OCI-LY1 (cell line): ENCODE data around the gene STS.

Experiments used
- H2AFZ ChIP-seq: fragments of 200-600 bp; sonication (generic), shearing (Covaris generic); 2 replicates; pipeline ENCODE4 v1.6.0; 2014; ENCODE audit warnings: antibody characterized with exemption, mild to moderate bottlenecking, low read length
- H3F3A ChIP-seq: fragments of 200-600 bp; sonication (generic), shearing (Covaris generic); 2 replicates; pipeline ENCODE4 v1.6.0; 2014; ENCODE audit warnings: mild to moderate bottlenecking, antibody characterized with exemption, low read length, moderate library complexity; ENCODE audit not compliant: insufficient read depth
- H3K27ac ChIP-seq: fragments of 200-600 bp; sonication (generic); 2 replicates; pipeline ENCODE4 v1.5.1; 2014; ENCODE audit warnings: low read length, mixed run types, mild to moderate bottlenecking, low read depth; ENCODE audit not compliant: poor library complexity, severe bottlenecking
- H3K27me3 ChIP-seq: fragments of 200-600 bp; sonication (generic); 2 replicates; pipeline ENCODE4 v1.6.0; 2014; ENCODE audit warnings: antibody characterized with exemption, mild to moderate bottlenecking, low read length, moderate library complexity; ENCODE audit not compliant: insufficient read depth
- H3K36me3 ChIP-seq: fragments of 200-600 bp; sonication (generic); 2 replicates; pipeline ENCODE4 v1.6.1; 2014; ENCODE audit warnings: mild to moderate bottlenecking, antibody characterized with exemption, low read length, moderate library complexity, mixed read lengths; ENCODE audit not compliant: insufficient read depth
- H3K4me1 ChIP-seq: fragments of 200-600 bp; sonication (generic); 2 replicates; pipeline ENCODE4 v1.5.1; 2014; ENCODE audit warnings: mild to moderate bottlenecking, low read length, moderate library complexity; ENCODE audit not compliant: insufficient read depth, severe bottlenecking
- H3K4me2 ChIP-seq: fragments of 200-600 bp; sonication (generic), shearing (Covaris generic); 2 replicates; pipeline ENCODE4 v1.6.1; 2014; ENCODE audit warnings: low read length
- H3K4me3 ChIP-seq: fragments of 200-600 bp; sonication (generic); 2 replicates; pipeline ENCODE4 v1.5.1; 2014; ENCODE audit warnings: low read length, low read depth, mild to moderate bottlenecking, mixed read lengths; ENCODE audit not compliant: poor library complexity, severe bottlenecking
- H3K79me2 ChIP-seq: fragments of 200-600 bp; shearing (Covaris generic); 2 replicates; pipeline ENCODE4 v1.6.1; 2016; ENCODE audit warnings: mixed run types, low read length, mixed read lengths; ENCODE audit not compliant: insufficient read depth
- H3K9ac ChIP-seq: fragments of 200-600 bp; sonication (generic), shearing (Covaris generic); 2 replicates; pipeline ENCODE4 v1.6.1; 2014; ENCODE audit warnings: mild to moderate bottlenecking, low read length, mixed read lengths
- H3K9me2 ChIP-seq: fragments of 200-600 bp; sonication (generic), shearing (Covaris generic); 2 replicates; pipeline ENCODE4 v1.6.1; 2014; ENCODE audit warnings: low read depth, mild to moderate bottlenecking, low read length, mixed read lengths
- H3K9me3 ChIP-seq: fragments of 200-600 bp; shearing (Covaris generic); 2 replicates; pipeline ENCODE4 v1.6.1; 2014; ENCODE audit warnings: low read length, mixed read lengths
- H4K20me1 ChIP-seq: fragments of 200-600 bp; sonication (generic), shearing (Covaris generic); 2 replicates; pipeline ENCODE4 v1.6.0; 2016; ENCODE audit warnings: mild to moderate bottlenecking, low read length; ENCODE audit not compliant: insufficient read depth
- EZH2 ChIP-seq: fragments of 200-600 bp; sonication (generic), shearing (Covaris generic); IDR thresholded peaks from 2 replicates; pipeline ENCODE4 v1.8.0; 2017; ENCODE audit warnings: borderline replicate concordance, mixed run types, mild to moderate bottlenecking, antibody characterized with exemption, low read length, moderate library complexity, mixed read lengths
- TF ChIP-seq, protein P1 (sequence below): fragments of 200-600 bp; sonication (generic), shearing (Covaris generic); IDR thresholded peaks from 2 replicates; pipeline ENCODE4 v1.5.1; 2017; ENCODE audit warnings: mild to moderate bottlenecking, antibody characterized with exemption, low read length, moderate library complexity, mixed read lengths

STS gene

GRCh38 chrX:7179446-7179845 lies 31.9 kb downstream of the STS start:
- Histone ChIP-seq H3K4me1 (peaks cover 14% of the 10 kb centered on the region), H4K20me1 (no peaks in the 10 kb centered on the region), H3K9ac (no peak overlapping the region), H3K9me3 (no peaks in the 10 kb centered on the region), H3K79me2 (no peaks in the 10 kb centered on the region), H3K4me3 (no peak overlapping the region), H2AFZ (no peak overlapping the region), H3F3A (no peaks in the 10 kb centered on the region), H3K4me2 (no peak overlapping the region), H3K27ac (no peak overlapping the region), H3K36me3 (peaks cover 4% of the 10 kb centered on the region; the same call in 1 of the 2 replicates), H3K27me3 (no peaks in the 10 kb centered on the region), H3K9me2 (no peaks in the 10 kb centered on the region)
- TF ChIP-seq EZH2: no peak
- TF ChIP-seq, protein P1, sequence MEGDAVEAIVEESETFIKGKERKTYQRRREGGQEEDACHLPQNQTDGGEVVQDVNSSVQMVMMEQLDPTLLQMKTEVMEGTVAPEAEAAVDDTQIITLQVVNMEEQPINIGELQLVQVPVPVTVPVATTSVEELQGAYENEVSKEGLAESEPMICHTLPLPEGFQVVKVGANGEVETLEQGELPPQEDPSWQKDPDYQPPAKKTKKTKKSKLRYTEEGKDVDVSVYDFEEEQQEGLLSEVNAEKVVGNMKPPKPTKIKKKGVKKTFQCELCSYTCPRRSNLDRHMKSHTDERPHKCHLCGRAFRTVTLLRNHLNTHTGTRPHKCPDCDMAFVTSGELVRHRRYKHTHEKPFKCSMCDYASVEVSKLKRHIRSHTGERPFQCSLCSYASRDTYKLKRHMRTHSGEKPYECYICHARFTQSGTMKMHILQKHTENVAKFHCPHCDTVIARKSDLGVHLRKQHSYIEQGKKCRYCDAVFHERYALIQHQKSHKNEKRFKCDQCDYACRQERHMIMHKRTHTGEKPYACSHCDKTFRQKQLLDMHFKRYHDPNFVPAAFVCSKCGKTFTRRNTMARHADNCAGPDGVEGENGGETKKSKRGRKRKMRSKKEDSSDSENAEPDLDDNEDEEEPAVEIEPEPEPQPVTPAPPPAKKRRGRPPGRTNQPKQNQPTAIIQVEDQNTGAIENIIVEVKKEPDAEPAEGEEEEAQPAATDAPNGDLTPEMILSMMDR: no peak

- no peaks in the 10 kb centered on the region for H3F3A ChIP-seq
- no peak overlapping the region for H3K4me3 ChIP-seq
- TF ChIP-seq EZH2: no peak
- TF ChIP-seq, protein P1: no peak
- no peaks in the 10 kb centered on the region for H3K79me2 ChIP-seq
- H3K4me1 ChIP-seq: peaks cover 14% of the 10 kb centered on the region
- H3K9me2 ChIP-seq: no peaks in the 10 kb centered on the region
- no peak overlapping the region for H3K9ac ChIP-seq
- no peaks in the 10 kb centered on the region for H3K9me3 ChIP-seq
- no peak overlapping the region for H2AFZ ChIP-seq
- no peaks in the 10 kb centered on the region for H3K27me3 ChIP-seq
- no peaks in the 10 kb centered on the region for H3K36me3 ChIP-seq
- H3K27ac ChIP-seq: no peak overlapping the region
- no peak overlapping the region for H3K4me2 ChIP-seq
- H4K20me1 ChIP-seq: no peaks in the 10 kb centered on the region
Measured at GRCh38 chrX:7184816-7185215, 37.3 kb downstream of the STS start.

GRCh38 chrX:7188672-7189071 lies 41.2 kb downstream of the STS start:
- Histone ChIP-seq H3K4me3 (no peak overlapping the region), H2AFZ (no peak overlapping the region), H3K9ac (no peak overlapping the region), H3K36me3 (no peaks in the 10 kb centered on the region), H4K20me1 (no peaks in the 10 kb centered on the region), H3K9me2 (no peaks in the 10 kb centered on the region), H3K27me3 (no peaks in the 10 kb centered on the region), H3K79me2 (no peaks in the 10 kb centered on the region), H3K4me1 (no peaks in the 10 kb centered on the region), H3K4me2 (no peak overlapping the region), H3K9me3 (no peaks in the 10 kb centered on the region), H3K27ac (no peak overlapping the region), H3F3A (no peaks in the 10 kb centered on the region)
- TF ChIP-seq, protein P1: no peak
- no peak for TF ChIP-seq EZH2
